ENCODE measurements around the gene ABCG1. TPM values are rescaled to one million over a fixed set of nuclear protein-coding genes. Genes with fewer than 3 reads are reported as not detected.

The ABCG1 gene
- total and polyA plus RNA-seq, 2 experiments from 2014 or later: 1.3 to 4.4 TPM

GRCh38 chr21:42222386-42222785 lies 3.4 kb downstream of the ABCG1 start:
- no peak overlapping the region for H2AFZ ChIP-seq

More at GRCh38 chr21:42222386-42222785, 3.4 kb downstream of the ABCG1 start:
- no peaks in the 10 kb centered on the region for H3K79me2 ChIP-seq (replicated peaks; ENCODE audit: insufficient read depth)
- H3K4me3 ChIP-seq: no peak overlapping the region
- H3K27me3 Mint-ChIP-seq (ENCODE audit: insufficient read depth, low read depth, poor library complexity): peaks cover 25% of the 10 kb centered on the region
- peaks cover 36% of the 10 kb centered on the region for H3K27me3 ChIP-seq (ENCODE audit: insufficient read depth)
- peaks cover 9% of the 10 kb centered on the region for H3K4me1 ChIP-seq (ENCODE audit: insufficient read depth)
- no peak overlapping the region for H3K27ac ChIP-seq (ENCODE audit: low read depth)
- no peak for ATAC-seq
- H3F3A ChIP-seq (replicated peaks; ENCODE audit: low read depth): no peaks in the 10 kb centered on the region
- H4K20me1 ChIP-seq (replicated peaks; ENCODE audit: insufficient read depth): no peaks in the 10 kb centered on the region
- no peak overlapping the region for H3K27ac Mint-ChIP-seq
- H3K4me1 Mint-ChIP-seq: peaks cover 13% of the 10 kb centered on the region
- TF ChIP-seq, protein P1, sequence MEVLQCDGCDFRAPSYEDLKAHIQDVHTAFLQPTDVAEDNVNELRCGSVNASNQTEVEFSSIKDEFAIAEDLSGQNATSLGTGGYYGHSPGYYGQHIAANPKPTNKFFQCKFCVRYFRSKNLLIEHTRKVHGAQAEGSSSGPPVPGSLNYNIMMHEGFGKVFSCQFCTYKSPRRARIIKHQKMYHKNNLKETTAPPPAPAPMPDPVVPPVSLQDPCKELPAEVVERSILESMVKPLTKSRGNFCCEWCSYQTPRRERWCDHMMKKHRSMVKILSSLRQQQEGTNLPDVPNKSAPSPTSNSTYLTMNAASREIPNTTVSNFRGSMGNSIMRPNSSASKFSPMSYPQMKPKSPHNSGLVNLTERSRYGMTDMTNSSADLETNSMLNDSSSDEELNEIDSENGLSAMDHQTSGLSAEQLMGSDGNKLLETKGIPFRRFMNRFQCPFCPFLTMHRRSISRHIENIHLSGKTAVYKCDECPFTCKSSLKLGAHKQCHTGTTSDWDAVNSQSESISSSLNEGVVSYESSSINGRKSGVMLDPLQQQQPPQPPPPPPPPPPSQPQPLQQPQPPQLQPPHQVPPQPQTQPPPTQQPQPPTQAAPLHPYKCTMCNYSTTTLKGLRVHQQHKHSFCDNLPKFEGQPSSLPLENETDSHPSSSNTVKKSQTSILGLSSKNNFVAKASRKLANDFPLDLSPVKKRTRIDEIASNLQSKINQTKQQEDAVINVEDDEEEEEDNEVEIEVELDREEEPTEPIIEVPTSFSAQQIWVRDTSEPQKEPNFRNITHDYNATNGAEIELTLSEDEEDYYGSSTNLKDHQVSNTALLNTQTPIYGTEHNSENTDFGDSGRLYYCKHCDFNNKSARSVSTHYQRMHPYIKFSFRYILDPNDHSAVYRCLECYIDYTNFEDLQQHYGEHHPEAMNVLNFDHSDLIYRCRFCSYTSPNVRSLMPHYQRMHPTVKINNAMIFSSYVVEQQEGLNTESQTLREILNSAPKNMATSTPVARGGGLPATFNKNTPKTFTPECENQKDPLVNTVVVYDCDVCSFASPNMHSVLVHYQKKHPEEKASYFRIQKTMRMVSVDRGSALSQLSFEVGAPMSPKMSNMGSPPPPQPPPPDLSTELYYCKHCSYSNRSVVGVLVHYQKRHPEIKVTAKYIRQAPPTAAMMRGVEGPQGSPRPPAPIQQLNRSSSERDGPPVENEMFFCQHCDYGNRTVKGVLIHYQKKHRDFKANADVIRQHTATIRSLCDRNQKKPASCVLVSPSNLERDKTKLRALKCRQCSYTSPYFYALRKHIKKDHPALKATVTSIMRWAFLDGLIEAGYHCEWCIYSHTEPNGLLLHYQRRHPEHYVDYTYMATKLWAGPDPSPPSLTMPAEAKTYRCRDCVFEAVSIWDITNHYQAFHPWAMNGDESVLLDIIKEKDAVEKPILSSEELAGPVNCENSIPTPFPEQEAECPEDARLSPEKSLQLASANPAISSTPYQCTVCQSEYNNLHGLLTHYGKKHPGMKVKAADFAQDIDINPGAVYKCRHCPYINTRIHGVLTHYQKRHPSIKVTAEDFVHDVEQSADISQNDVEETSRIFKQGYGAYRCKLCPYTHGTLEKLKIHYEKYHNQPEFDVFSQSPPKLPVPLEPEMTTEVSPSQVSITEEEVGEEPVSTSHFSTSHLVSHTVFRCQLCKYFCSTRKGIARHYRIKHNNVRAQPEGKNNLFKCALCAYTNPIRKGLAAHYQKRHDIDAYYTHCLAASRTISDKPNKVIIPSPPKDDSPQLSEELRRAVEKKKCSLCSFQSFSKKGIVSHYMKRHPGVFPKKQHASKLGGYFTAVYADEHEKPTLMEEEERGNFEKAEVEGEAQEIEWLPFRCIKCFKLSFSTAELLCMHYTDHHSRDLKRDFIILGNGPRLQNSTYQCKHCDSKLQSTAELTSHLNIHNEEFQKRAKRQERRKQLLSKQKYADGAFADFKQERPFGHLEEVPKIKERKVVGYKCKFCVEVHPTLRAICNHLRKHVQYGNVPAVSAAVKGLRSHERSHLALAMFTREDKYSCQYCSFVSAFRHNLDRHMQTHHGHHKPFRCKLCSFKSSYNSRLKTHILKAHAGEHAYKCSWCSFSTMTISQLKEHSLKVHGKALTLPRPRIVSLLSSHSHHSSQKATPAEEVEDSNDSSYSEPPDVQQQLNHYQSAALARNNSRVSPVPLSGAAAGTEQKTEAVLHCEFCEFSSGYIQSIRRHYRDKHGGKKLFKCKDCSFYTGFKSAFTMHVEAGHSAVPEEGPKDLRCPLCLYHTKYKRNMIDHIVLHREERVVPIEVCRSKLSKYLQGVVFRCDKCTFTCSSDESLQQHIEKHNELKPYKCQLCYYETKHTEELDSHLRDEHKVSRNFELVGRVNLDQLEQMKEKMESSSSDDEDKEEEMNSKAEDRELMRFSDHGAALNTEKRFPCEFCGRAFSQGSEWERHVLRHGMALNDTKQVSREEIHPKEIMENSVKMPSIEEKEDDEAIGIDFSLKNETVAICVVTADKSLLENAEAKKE (CRISPR knock-in tag; IDR thresholded peaks at IDR 0.05): no peak
- TF ChIP-seq ZNF114 (CRISPR knock-in tag; IDR thresholded peaks at IDR 0.05): no peak
- TF ChIP-seq ZNF331 (CRISPR knock-in tag; IDR thresholded peaks at IDR 0.05; ENCODE audit: low read depth): no peak
- no peak for TF ChIP-seq ETS1 (IDR thresholded peaks at IDR 0.05)
- TF ChIP-seq JUNB (IDR thresholded peaks at IDR 0.05; ENCODE audit: unreplicated experiment): no peak
- TF ChIP-seq EZH2 (IDR thresholded peaks at IDR 0.05; ENCODE audit: low read depth, unreplicated experiment): no peak
- no peak for TF ChIP-seq NANOG (IDR thresholded peaks at IDR 0.05; ENCODE audit: borderline replicate concordance)
- no peak for TF ChIP-seq EZH2phosphoT487 (IDR thresholded peaks at IDR 0.05; ENCODE audit: unreplicated experiment)
- TF ChIP-seq CREB1 (CRISPR knock-in tag; IDR thresholded peaks at IDR 0.05; ENCODE audit: low read depth): no peak
- TF ChIP-seq POLR2AphosphoS5 (IDR thresholded peaks at IDR 0.05; ENCODE audit: low read depth): no peak
- TF ChIP-seq, protein P2, sequence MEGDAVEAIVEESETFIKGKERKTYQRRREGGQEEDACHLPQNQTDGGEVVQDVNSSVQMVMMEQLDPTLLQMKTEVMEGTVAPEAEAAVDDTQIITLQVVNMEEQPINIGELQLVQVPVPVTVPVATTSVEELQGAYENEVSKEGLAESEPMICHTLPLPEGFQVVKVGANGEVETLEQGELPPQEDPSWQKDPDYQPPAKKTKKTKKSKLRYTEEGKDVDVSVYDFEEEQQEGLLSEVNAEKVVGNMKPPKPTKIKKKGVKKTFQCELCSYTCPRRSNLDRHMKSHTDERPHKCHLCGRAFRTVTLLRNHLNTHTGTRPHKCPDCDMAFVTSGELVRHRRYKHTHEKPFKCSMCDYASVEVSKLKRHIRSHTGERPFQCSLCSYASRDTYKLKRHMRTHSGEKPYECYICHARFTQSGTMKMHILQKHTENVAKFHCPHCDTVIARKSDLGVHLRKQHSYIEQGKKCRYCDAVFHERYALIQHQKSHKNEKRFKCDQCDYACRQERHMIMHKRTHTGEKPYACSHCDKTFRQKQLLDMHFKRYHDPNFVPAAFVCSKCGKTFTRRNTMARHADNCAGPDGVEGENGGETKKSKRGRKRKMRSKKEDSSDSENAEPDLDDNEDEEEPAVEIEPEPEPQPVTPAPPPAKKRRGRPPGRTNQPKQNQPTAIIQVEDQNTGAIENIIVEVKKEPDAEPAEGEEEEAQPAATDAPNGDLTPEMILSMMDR (conservative IDR thresholded peaks at IDR 0.05; ENCODE audit: low read depth in 2 of 2): no peak
- no peak for TF ChIP-seq REST (IDR thresholded peaks at IDR 0.05; ENCODE audit: unreplicated experiment)
- TF ChIP-seq STAT1 (IDR thresholded peaks at IDR 0.05; ENCODE audit: unreplicated experiment): no peak
- H3K36me3 ChIP-seq (ENCODE audit: insufficient read depth): no peaks in the 10 kb centered on the region
- H3K36me3 Mint-ChIP-seq (ENCODE audit: low read depth): peaks cover 3% of the 10 kb centered on the region; the same call in 2 of the 3 replicates
- H3K4me3 Mint-ChIP-seq: no peak overlapping the region
- peaks cover under 1% of the 10 kb centered on the region; the same call in 1 of the 3 replicates for H3K9me3 Mint-ChIP-seq
- H3K4me2 ChIP-seq: no peak overlapping the region
- no peak for DNase-seq (ENCODE audit: low spot score)
- H3K9me2 ChIP-seq (ENCODE audit: insufficient read depth): no peaks in the 10 kb centered on the region

Measured in GM23338 (cell line).